Stomach (tissue), 4 donors: Measurements from ENCODE around the gene ZNF444.

ENCODE experiments used
- POLR2A ChIP-seq, 4 donors: fragments of 450-650 bp; IDR thresholded peaks; one replicate each; pipeline ENCODE4 v1.6.1; 2016; ENCODE audit warnings: antibody characterized with exemption in 4 of 4, control low read depth in 2 of 4, mild to moderate bottlenecking in 1 of 4, moderate library complexity in 1 of 4
- POLR2AphosphoS5 ChIP-seq, 3 donors: sonication (generic); formaldehyde crosslinking; IDR thresholded peaks; one replicate each; pipeline ENCODE4 v1.6.1; 2016; ENCODE audit warnings: antibody characterized with exemption in 3 of 3
- TF ChIP-seq, protein P1 (sequence below), 7 experiments: fragments of 450-650 bp in 4 of 7; fragments of 200-600 bp in 3 of 7; sonication (generic) in 3 of 7; IDR thresholded peaks; one replicate each; pipeline ENCODE4 v1.5.1; 2016 to 2019; ENCODE audit warnings: antibody characterized with exemption in 7 of 7, control low read depth in 2 of 7, mild to moderate bottlenecking in 1 of 7

DNA sequence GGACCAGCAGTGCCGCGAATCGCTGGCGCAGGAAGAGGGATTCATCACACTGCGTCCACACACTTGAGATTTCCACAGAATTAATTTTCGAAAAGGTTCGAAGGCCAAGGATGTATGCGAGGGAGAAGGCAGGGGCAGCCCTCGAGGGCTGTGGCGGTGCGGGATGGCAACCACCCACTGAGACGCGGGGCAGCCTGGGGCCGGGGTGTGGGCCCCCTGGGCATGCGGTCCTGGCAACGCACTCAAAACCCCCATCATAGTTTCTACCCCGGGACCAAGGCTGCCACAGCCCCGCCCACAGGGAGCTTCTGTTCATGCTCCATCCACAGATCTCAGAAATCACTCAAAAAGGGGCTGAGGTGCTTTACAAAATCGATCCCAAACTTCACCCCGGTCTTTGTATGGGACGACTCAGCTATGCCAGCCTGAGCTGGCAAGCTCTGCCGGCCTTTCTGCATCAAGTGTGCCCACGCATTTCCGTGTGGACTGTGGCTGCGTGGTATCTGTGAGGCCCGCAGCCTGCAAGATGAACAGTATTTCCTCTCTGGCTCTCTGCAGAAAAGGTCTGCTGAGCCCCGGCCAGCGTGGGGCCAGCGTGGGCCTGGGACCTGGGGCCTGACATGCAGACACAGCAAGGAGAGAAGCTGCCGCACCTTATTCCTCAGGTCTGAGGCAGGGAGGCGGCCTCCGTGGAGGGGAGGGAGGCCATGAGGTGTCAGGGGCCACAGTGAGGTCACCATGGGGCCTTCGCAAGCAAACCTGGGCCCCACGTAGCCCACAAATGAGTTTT lies 39.1 kb upstream of the ZNF444 start:
- TF ChIP-seq, protein P1, sequence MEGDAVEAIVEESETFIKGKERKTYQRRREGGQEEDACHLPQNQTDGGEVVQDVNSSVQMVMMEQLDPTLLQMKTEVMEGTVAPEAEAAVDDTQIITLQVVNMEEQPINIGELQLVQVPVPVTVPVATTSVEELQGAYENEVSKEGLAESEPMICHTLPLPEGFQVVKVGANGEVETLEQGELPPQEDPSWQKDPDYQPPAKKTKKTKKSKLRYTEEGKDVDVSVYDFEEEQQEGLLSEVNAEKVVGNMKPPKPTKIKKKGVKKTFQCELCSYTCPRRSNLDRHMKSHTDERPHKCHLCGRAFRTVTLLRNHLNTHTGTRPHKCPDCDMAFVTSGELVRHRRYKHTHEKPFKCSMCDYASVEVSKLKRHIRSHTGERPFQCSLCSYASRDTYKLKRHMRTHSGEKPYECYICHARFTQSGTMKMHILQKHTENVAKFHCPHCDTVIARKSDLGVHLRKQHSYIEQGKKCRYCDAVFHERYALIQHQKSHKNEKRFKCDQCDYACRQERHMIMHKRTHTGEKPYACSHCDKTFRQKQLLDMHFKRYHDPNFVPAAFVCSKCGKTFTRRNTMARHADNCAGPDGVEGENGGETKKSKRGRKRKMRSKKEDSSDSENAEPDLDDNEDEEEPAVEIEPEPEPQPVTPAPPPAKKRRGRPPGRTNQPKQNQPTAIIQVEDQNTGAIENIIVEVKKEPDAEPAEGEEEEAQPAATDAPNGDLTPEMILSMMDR (IDR thresholded peaks at IDR 0.05) = no peak
- TF ChIP-seq POLR2AphosphoS5 (IDR thresholded peaks at IDR 0.05) (no peak), POLR2A (IDR thresholded peaks at IDR 0.05) (no peak)
